ENCODE data around the gene IL4I1.
"Not testable (repeated sequence)": the region's sequence is repeated elsewhere in the genome, so short reads cannot be mapped to it uniquely, and the experiment has no call there.

DNA sequence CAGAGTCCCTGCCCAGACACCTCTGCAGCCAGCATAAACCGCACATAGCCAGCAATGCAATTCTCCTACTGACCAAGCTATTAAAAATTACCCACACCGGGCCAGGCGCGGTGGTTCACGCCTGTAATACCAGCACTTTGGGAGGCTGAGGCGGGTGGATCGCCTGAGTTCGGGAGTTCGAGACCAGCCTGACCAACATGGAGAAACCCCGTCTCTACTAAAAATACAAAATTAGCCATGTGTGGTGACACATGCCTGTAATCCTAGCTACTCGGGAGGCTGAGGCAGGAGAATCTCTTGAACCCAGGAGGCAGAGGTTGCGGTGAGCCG is 28.2 kb upstream of the IL4I1 start:
- TF ChIP-seq CTCF, POLR2A (IDR thresholded peaks at IDR 0.05): not testable (repeated sequence)

All from adrenal gland (tissue), 5 donors.